Measurements from ENCODE around the gene DNAJC10. TPM values are rescaled to one million over a fixed set of nuclear protein-coding genes. Genes with fewer than 3 reads are reported as not detected.

The DNAJC10 gene
- total RNA-seq: 10 to 100 TPM; 34.0 to 34.1 TPM
- polyA plus RNA-seq (2013, experiment 1 of 2): 38.0 TPM
- 39.3 TPM for polyA plus RNA-seq (2013, experiment 2 of 2)
- 61.7 to 272 (median 133) reads per million in 172 experiments for total RNA-seq

- H3K4me3 ChIP-seq (ENCODE audit: low read length): peak within 1 kb of the TSS; percentile 89
- H3K27me3 Mint-ChIP-seq: peaks cover under 1% of the 10 kb centered on the region
- H3K4me3 Mint-ChIP-seq: no peak within 1 kb of the TSS
- no peaks in the 10 kb centered on the region for H3K4me1 Mint-ChIP-seq (ENCODE audit: low read depth)
- peaks cover 10% of the 10 kb centered on the region for H3K36me3 Mint-ChIP-seq (ENCODE audit: low read depth)
- H3K4me1 ChIP-seq (ENCODE audit: insufficient read depth, low read length): peaks cover 5% of the 10 kb centered on the region
- TF ChIP-seq, protein P1, sequence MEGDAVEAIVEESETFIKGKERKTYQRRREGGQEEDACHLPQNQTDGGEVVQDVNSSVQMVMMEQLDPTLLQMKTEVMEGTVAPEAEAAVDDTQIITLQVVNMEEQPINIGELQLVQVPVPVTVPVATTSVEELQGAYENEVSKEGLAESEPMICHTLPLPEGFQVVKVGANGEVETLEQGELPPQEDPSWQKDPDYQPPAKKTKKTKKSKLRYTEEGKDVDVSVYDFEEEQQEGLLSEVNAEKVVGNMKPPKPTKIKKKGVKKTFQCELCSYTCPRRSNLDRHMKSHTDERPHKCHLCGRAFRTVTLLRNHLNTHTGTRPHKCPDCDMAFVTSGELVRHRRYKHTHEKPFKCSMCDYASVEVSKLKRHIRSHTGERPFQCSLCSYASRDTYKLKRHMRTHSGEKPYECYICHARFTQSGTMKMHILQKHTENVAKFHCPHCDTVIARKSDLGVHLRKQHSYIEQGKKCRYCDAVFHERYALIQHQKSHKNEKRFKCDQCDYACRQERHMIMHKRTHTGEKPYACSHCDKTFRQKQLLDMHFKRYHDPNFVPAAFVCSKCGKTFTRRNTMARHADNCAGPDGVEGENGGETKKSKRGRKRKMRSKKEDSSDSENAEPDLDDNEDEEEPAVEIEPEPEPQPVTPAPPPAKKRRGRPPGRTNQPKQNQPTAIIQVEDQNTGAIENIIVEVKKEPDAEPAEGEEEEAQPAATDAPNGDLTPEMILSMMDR (IDR thresholded peaks at IDR 0.05): no peak
- no peaks in the 10 kb centered on the region for H3K27me3 ChIP-seq (ENCODE audit: control insufficient read depth in 1 of 2, insufficient read depth in 2 of 2, low read length in 2 of 2)
- intact Hi-C loops (cut with DNase I, micrococcal nuclease): loop anchor here (2.0 to 10.0 kb wide), 5 partner anchors 49 to 1731 kb away; partner anchors contain the start of genes NCKAP1 (in 2 of the 2), NUP35 (in 1 of the 2) and UBE2E3 (in 1 of the 2)
- ATAC-seq (ENCODE audit: poor library complexity) (peak; percentile 80), DNase-seq (peak; percentile 61 to 94 (median 81))
- H3K9me3 ChIP-seq (ENCODE audit: control insufficient read depth in 1 of 2, insufficient read depth in 1 of 2, low read length in 2 of 2): no peaks in the 10 kb centered on the region
- H3K27ac ChIP-seq (ENCODE audit: low read depth in 1 of 2, low read length in 2 of 2): peak within 1 kb of the TSS; percentile 65 to 82
- H3K27ac Mint-ChIP-seq: no peak within 1 kb of the TSS
- CTCF ChIA-PET: interaction anchor here (1.2 kb wide), 1 partner anchor 49 kb away, joined by 5 read pairs; no protein-coding TSS in a partner anchor
- no peaks in the 10 kb centered on the region for H3K9me3 Mint-ChIP-seq
- peaks cover 7% of the 10 kb centered on the region for H3K36me3 ChIP-seq (ENCODE audit: insufficient read depth, low read length)
- POLR2A ChIA-PET: interaction anchor here (1.0 to 1.3 kb wide), 4 partner anchors 14 to 1735 kb away, joined by 3 to 5 read pairs (median 4); partner anchors contain the start of genes NUP35 and UBE2E3
These were observed at the start of gene DNAJC10 for GRCh38 chr2:182715892-182716649. DNAJC10 (plus strand) TSS chr2:182716257; CDS start chr2:182718087, 1,830 bp downstream.

- Histone ChIP-seq H3K4me1 (ENCODE audit: insufficient read depth, low read length) (no peaks in the 10 kb centered on the region), H3K9me3 (ENCODE audit: control insufficient read depth in 1 of 2, insufficient read depth in 1 of 2, low read length in 2 of 2) (no peaks in the 10 kb centered on the region), H3K27me3 (ENCODE audit: control insufficient read depth in 1 of 2, insufficient read depth in 2 of 2, low read length in 2 of 2) (no peaks in the 10 kb centered on the region), H3K27ac (ENCODE audit: low read depth in 1 of 2, low read length in 2 of 2) (no peak overlapping the region), H3K36me3 (ENCODE audit: insufficient read depth, low read length) (no peaks in the 10 kb centered on the region), H3K4me3 (ENCODE audit: low read length) (no peak overlapping the region)
- Mint-ChIP-seq H3K9me3 (no peaks in the 10 kb centered on the region), H3K4me1 (ENCODE audit: low read depth) (no peaks in the 10 kb centered on the region), H3K4me3 (no peak overlapping the region), H3K27ac (no peak overlapping the region), H3K27me3 (peaks cover 6% of the 10 kb centered on the region), H3K36me3 (ENCODE audit: low read depth) (no peaks in the 10 kb centered on the region)
- ChIA-PET CTCF (interaction anchor here (0.5 to 1.4 kb wide), 7 partner anchors 9 to 430 kb away, joined by 3 to 14 read pairs (median 4); no protein-coding TSS in a partner anchor), POLR2A (interaction anchor here (0.7 to 1.4 kb wide), 3 partner anchors 10 to 313 kb away, joined by 3 to 4 read pairs (median 4); no protein-coding TSS in a partner anchor)
- intact Hi-C loops (cut with DNase I, micrococcal nuclease): loop anchor here (1.0 to 5.0 kb wide), 4 partner anchors 51 to 426 kb away; partner anchors contain the start of gene DNAJC10 (in 1 of the 2)
- ATAC-seq (ENCODE audit: poor library complexity) (peak; percentile 49), DNase-seq (peak in 5 of 14 experiments; percentile 3 to 65 (median 43))
- TF ChIP-seq, protein P1 (IDR thresholded peaks at IDR 0.05): peak; percentile 70
These were observed 49.3 kb upstream of the DNAJC10 start for GRCh38 chr2:182666674-182667314.

- H3K27me3 ChIP-seq (ENCODE audit: control insufficient read depth in 1 of 2, insufficient read depth in 2 of 2, low read length in 2 of 2): no peaks in the 10 kb centered on the region
- H3K27ac Mint-ChIP-seq: no peak overlapping the region
- H3K36me3 Mint-ChIP-seq (ENCODE audit: low read depth): no peaks in the 10 kb centered on the region
- no peaks in the 10 kb centered on the region for H3K9me3 ChIP-seq (ENCODE audit: control insufficient read depth in 1 of 2, insufficient read depth in 1 of 2, low read length in 2 of 2)
- no peak overlapping the region for H3K4me3 Mint-ChIP-seq
- DNase-seq: no peak
- TF ChIP-seq, protein P1 (IDR thresholded peaks at IDR 0.05): peak; percentile 23
- H3K36me3 ChIP-seq (ENCODE audit: insufficient read depth, low read length): no peaks in the 10 kb centered on the region
- no peaks in the 10 kb centered on the region for H3K4me1 ChIP-seq (ENCODE audit: insufficient read depth, low read length)
- intact Hi-C loops (cut with DNase I, micrococcal nuclease): loop anchor here (1.0 to 5.0 kb wide), 4 partner anchors 50 to 425 kb away; partner anchors contain the start of gene DNAJC10 (in 1 of the 2)
- no peak for ATAC-seq (ENCODE audit: poor library complexity)
- no peaks in the 10 kb centered on the region for H3K4me1 Mint-ChIP-seq (ENCODE audit: low read depth)
- H3K4me3 ChIP-seq (ENCODE audit: low read length): no peak overlapping the region
- H3K27me3 Mint-ChIP-seq: peaks cover 2% of the 10 kb centered on the region
- POLR2A ChIA-PET: interaction anchor here (1.4 kb wide), 2 partner anchors 10 to 313 kb away, joined by 4 read pairs; no protein-coding TSS in a partner anchor
- H3K27ac ChIP-seq (ENCODE audit: low read depth in 1 of 2, low read length in 2 of 2): no peak overlapping the region
- H3K9me3 Mint-ChIP-seq: no peaks in the 10 kb centered on the region
- CTCF ChIA-PET: interaction anchor here (0.5 to 1.4 kb wide), 7 partner anchors 9 to 430 kb away, joined by 3 to 14 read pairs (median 4); no protein-coding TSS in a partner anchor
These were observed 48.8 kb upstream of the DNAJC10 start for GRCh38 chr2:182667315-182667695.

Measured in CD4-positive, alpha-beta T cell (primary cell).